ENCODE data around the gene MGAT4A. TPM values are rescaled to one million over a fixed set of nuclear protein-coding genes. Genes with fewer than 3 reads are reported as not detected.

The MGAT4A gene
- 46.8 and 48.8 TPM in 2 replicates for polyA plus RNA-seq (2013)

DNA sequence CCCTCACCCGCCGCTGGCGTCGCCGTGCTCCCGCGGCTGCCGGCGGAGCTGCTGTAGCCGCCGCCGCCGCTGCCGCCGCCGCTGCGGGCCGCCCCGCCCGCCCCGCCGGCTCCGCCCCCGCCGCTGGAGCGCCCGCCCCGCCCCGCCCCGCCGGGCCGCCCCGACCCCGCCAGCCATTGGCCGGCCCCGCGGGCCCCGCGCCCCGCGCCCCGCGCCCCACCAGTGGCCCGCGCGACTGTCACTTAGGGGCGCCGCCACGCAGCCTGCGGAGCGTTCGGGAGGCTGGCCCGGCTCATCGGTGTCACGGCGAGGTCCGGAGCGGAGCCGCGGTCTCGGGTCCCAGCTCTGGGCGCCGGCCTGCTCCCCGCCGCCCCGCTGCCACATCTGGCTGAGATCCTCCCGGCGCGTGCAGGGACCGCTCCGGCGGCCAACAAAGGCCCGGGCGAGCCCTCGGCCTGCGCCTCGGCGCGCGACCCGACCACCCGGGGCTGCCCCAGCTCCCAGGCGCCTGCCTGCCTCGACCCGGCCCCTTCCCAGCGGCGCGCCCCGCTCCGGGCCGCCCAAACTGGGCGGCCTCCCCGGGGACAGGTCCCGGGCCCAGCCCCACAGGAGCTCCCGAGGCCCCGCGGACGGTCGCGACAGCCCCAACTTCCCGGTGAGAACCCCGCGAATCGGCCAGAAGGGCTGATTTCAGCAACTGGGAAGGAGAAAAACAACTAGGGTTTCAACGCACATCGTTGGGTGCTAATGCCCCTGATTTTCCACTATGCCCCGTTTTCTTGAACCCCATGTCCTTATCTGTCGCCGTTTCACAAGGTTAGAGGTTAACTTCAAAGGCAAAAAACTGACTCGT lies at the start of gene MGAT4A:
Gene MGAT4A, minus strand, starts transcription at position 92 of the 853 bp plus-strand sequence. CDS start 4,800 bp downstream, outside the sequence.
- H2AFZ ChIP-seq (ENCODE audit: insufficient read depth, low read length, poor library complexity) = peak within 1 kb of the TSS; percentile 95
- no peak within 1 kb of the TSS for H3K4ac ChIP-seq (ENCODE audit: low read depth, low read length)
- no CpG with 5 or more reads among the region's 110 CpGs for WGBS (ENCODE audit: extremely low coverage, insufficient coverage, insufficient read length)
- H3K36me3 ChIP-seq (ENCODE audit: control insufficient read depth in 1 of 2, insufficient read depth in 2 of 2, low read length in 2 of 2) = no peaks in the 10 kb centered on the region
- no peak within 1 kb of the TSS for H3K27ac ChIP-seq (ENCODE audit: low read depth, low read length)
- peak within 1 kb of the TSS; percentile 86 for H4K8ac ChIP-seq (ENCODE audit: low read depth, low read length)
- peak within 1 kb of the TSS; percentile 73 for H2BK120ac ChIP-seq (ENCODE audit: insufficient read depth, low read length, poor library complexity)
- H3K79me2 ChIP-seq (ENCODE audit: control insufficient read depth, insufficient read depth, low read length, poor library complexity) = peaks cover 5% of the 10 kb centered on the region
- H3K4me2 ChIP-seq (ENCODE audit: low read length) = peak within 1 kb of the TSS; percentile 100
- H3K23ac ChIP-seq (ENCODE audit: low read length) = peak within 1 kb of the TSS; percentile 76
- H3K4me3 ChIP-seq (ENCODE audit: low read depth, low read length) = peak within 1 kb of the TSS; percentile 81
- peak within 1 kb of the TSS; percentile 87 for H3K14ac ChIP-seq (ENCODE audit: low read length)
- H4K12ac ChIP-seq (ENCODE audit: low read depth, low read length) = peak within 1 kb of the TSS; percentile 88
- H2AK5ac ChIP-seq (ENCODE audit: low read length) = peak within 1 kb of the TSS; percentile 31
- H3K27me3 ChIP-seq (ENCODE audit: insufficient read depth, low read length) = peaks cover 13% of the 10 kb centered on the region
- peak within 1 kb of the TSS; percentile 88 for H3K18ac ChIP-seq (ENCODE audit: low read length)
- peaks cover 6% of the 10 kb centered on the region for H3K79me1 ChIP-seq (ENCODE audit: low read length)
- H2BK12ac ChIP-seq (ENCODE audit: low read length) = peak within 1 kb of the TSS; percentile 17
- peak within 1 kb of the TSS; percentile 77 for H2BK5ac ChIP-seq (ENCODE audit: low read depth, low read length, poor library complexity)
- H3K9ac ChIP-seq (ENCODE audit: low read length) = peak within 1 kb of the TSS; percentile 71
- no peaks in the 10 kb centered on the region for H3K9me3 ChIP-seq (ENCODE audit: insufficient read depth, low read depth, low read length)
- peak in 1 of 2 donors; percentile 54 for DNase-seq
- H3K4me1 ChIP-seq (ENCODE audit: control insufficient read depth in 1 of 2, insufficient read depth in 2 of 2, low read length in 2 of 2) = no peaks in the 10 kb centered on the region
- H4K91ac ChIP-seq (ENCODE audit: low read depth, low read length) = peak within 1 kb of the TSS; percentile 78

DNA sequence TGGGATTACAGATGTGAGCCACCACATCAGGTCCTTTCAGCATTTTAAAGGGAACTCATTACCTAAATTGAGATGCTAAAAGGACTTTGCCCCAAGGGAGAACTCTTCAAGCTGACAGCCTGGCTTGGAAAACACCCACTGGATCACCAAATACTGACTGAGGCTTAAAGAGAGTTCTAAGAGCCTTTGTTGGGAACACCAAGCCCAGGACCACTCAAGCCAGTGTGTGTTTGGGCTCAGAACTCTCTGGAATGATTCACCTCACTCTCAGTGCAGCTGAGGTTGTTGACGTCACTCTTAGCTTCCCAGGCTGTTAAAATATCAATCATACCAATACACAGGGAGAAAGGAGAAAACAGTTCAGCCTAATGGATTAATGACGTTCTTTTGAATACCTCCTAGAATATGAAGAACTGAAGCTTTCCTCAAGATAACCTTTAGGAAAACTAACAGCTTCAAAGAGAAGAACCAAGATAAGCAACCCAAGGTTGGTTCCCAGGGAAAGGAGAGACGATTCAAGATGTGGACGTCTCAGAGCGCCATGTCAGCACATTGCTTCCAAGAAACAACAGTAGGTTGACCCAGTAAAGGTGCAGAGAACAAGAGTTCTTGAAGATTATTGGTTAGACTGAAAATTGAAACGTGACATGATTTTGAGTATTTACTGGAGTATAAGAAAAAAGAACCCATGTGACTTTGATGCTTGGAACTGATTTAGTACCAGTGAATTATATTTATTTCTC lies 48.0 kb upstream of the MGAT4A start:
- Histone ChIP-seq H3K27ac (ENCODE audit: low read depth, low read length) (no peak overlapping the region), H3K4ac (ENCODE audit: low read depth, low read length) (no peak overlapping the region), H2BK5ac (ENCODE audit: low read depth, low read length, poor library complexity) (no peak overlapping the region), H3K36me3 (ENCODE audit: control insufficient read depth in 1 of 2, insufficient read depth in 2 of 2, low read length in 2 of 2) (no peaks in the 10 kb centered on the region), H3K23ac (ENCODE audit: low read length) (no peak overlapping the region), H4K91ac (ENCODE audit: low read depth, low read length) (no peak overlapping the region), H3K4me3 (ENCODE audit: low read depth, low read length) (no peak overlapping the region), H3K4me1 (ENCODE audit: control insufficient read depth in 1 of 2, insufficient read depth in 2 of 2, low read length in 2 of 2) (no peaks in the 10 kb centered on the region), H2BK120ac (ENCODE audit: insufficient read depth, low read length, poor library complexity) (no peak overlapping the region), H4K12ac (ENCODE audit: low read depth, low read length) (no peak overlapping the region), H2AK5ac (ENCODE audit: low read length) (no peak overlapping the region), H3K79me1 (ENCODE audit: low read length) (no peaks in the 10 kb centered on the region), H4K8ac (ENCODE audit: low read depth, low read length) (no peak overlapping the region), H3K18ac (ENCODE audit: low read length) (no peak overlapping the region), H3K9ac (ENCODE audit: low read length) (no peak overlapping the region), H3K79me2 (ENCODE audit: control insufficient read depth, insufficient read depth, low read length, poor library complexity) (no peaks in the 10 kb centered on the region), H2AFZ (ENCODE audit: insufficient read depth, low read length, poor library complexity) (no peak overlapping the region), H3K9me3 (ENCODE audit: insufficient read depth, low read depth, low read length) (no peaks in the 10 kb centered on the region), H3K4me2 (ENCODE audit: low read length) (no peak overlapping the region), H3K14ac (ENCODE audit: low read length) (no peak overlapping the region), H3K27me3 (ENCODE audit: insufficient read depth, low read length) (no peaks in the 10 kb centered on the region), H2BK12ac (ENCODE audit: low read length) (no peak overlapping the region)
- DNase-seq = peak in 1 of 2 donors; percentile 55
- WGBS (ENCODE audit: extremely low coverage, insufficient coverage, insufficient read length) = no CpG with 5 or more reads among the region's 6 CpGs

DNA sequence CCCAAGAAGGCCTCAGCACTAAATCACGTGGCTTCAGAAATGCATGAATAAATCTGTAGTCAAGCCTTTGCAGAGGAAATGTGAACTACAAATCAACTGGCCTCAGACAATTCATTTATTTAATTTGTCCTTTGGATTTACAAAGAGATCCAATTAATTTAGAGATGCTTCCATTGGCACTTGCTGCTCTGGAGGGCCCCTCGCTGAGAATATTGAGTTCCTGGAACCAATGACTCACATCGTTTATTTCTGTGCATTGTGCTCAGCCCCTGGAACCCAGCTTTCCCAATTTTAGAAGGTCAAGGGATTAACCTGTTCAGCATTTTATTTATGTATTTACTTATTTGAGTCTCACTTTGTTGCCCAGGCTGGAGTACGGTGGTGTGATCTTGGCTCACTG lies 47.2 kb upstream of the MGAT4A start:
- Histone ChIP-seq H2BK12ac (ENCODE audit: low read length) (no peak overlapping the region), H3K23ac (ENCODE audit: low read length) (no peak overlapping the region), H4K8ac (ENCODE audit: low read depth, low read length) (no peak overlapping the region), H3K9me3 (ENCODE audit: insufficient read depth, low read depth, low read length) (peaks cover 2% of the 10 kb centered on the region), H3K14ac (ENCODE audit: low read length) (no peak overlapping the region), H3K36me3 (ENCODE audit: control insufficient read depth in 1 of 2, insufficient read depth in 2 of 2, low read length in 2 of 2) (no peaks in the 10 kb centered on the region), H3K4me2 (ENCODE audit: low read length) (no peak overlapping the region), H3K79me2 (ENCODE audit: control insufficient read depth, insufficient read depth, low read length, poor library complexity) (no peaks in the 10 kb centered on the region), H3K4ac (ENCODE audit: low read depth, low read length) (no peak overlapping the region), H3K4me3 (ENCODE audit: low read depth, low read length) (no peak overlapping the region), H2BK120ac (ENCODE audit: insufficient read depth, low read length, poor library complexity) (no peak overlapping the region), H4K12ac (ENCODE audit: low read depth, low read length) (no peak overlapping the region), H3K4me1 (ENCODE audit: control insufficient read depth in 1 of 2, insufficient read depth in 2 of 2, low read length in 2 of 2) (no peaks in the 10 kb centered on the region), H3K27me3 (ENCODE audit: insufficient read depth, low read length) (no peaks in the 10 kb centered on the region), H4K91ac (ENCODE audit: low read depth, low read length) (no peak overlapping the region), H2AFZ (ENCODE audit: insufficient read depth, low read length, poor library complexity) (no peak overlapping the region), H2BK5ac (ENCODE audit: low read depth, low read length, poor library complexity) (no peak overlapping the region), H2AK5ac (ENCODE audit: low read length) (no peak overlapping the region), H3K27ac (ENCODE audit: low read depth, low read length) (no peak overlapping the region), H3K79me1 (ENCODE audit: low read length) (no peaks in the 10 kb centered on the region), H3K18ac (ENCODE audit: low read length) (no peak overlapping the region), H3K9ac (ENCODE audit: low read length) (no peak overlapping the region)
- no peak for DNase-seq
- WGBS (ENCODE audit: extremely low coverage, insufficient coverage, insufficient read length) = no CpG with 5 or more reads among the region's 4 CpGs

DNA sequence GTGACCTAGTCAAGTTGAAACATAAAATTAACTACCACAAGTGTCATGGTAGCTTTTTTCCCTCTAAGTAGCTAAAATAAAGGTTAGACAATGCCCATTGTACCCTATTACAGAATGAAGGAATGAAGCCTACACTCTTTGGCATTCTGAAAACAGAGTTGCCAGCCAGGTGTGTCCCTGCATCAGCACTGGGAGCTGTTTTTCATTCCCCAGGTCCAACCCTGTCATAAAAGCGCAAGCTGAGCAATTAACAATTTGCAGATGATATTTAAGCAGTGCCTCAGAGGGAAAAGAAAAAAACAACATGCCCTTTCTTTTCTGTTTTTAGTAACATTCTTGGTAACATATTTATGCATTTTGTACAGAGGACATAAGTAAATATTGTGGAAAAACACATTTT lies 46.8 kb upstream of the MGAT4A start:
- no peak overlapping the region for H3K23ac ChIP-seq (ENCODE audit: low read length)
- no peak overlapping the region for H3K18ac ChIP-seq (ENCODE audit: low read length)
- no peak overlapping the region for H3K9ac ChIP-seq (ENCODE audit: low read length)
- no peak overlapping the region for H3K27ac ChIP-seq (ENCODE audit: low read depth, low read length)
- H2BK120ac ChIP-seq (ENCODE audit: insufficient read depth, low read length, poor library complexity) = no peak overlapping the region
- H4K12ac ChIP-seq (ENCODE audit: low read depth, low read length) = no peak overlapping the region
- no peak overlapping the region for H4K8ac ChIP-seq (ENCODE audit: low read depth, low read length)
- no peak overlapping the region for H3K4me3 ChIP-seq (ENCODE audit: low read depth, low read length)
- no peak overlapping the region for H2BK5ac ChIP-seq (ENCODE audit: low read depth, low read length, poor library complexity)
- peaks cover 2 to 3% of the 10 kb centered on the region in 2 experiments for H3K4me1 ChIP-seq (ENCODE audit: control insufficient read depth in 1 of 2, insufficient read depth in 2 of 2, low read length in 2 of 2)
- H3K4ac ChIP-seq (ENCODE audit: low read depth, low read length) = no peak overlapping the region
- no peak overlapping the region for H2AK5ac ChIP-seq (ENCODE audit: low read length)
- no peak for DNase-seq
- no peak overlapping the region for H2AFZ ChIP-seq (ENCODE audit: insufficient read depth, low read length, poor library complexity)
- no peak overlapping the region for H3K4me2 ChIP-seq (ENCODE audit: low read length)
- no peaks in the 10 kb centered on the region for H3K79me1 ChIP-seq (ENCODE audit: low read length)
- no peak overlapping the region for H4K91ac ChIP-seq (ENCODE audit: low read depth, low read length)
- no CpG with 5 or more reads among the region's 1 CpG for WGBS (ENCODE audit: extremely low coverage, insufficient coverage, insufficient read length)
- H2BK12ac ChIP-seq (ENCODE audit: low read length) = no peak overlapping the region
- no peaks in the 10 kb centered on the region for H3K79me2 ChIP-seq (ENCODE audit: control insufficient read depth, insufficient read depth, low read length, poor library complexity)
- H3K9me3 ChIP-seq (ENCODE audit: insufficient read depth, low read depth, low read length) = peaks cover 2% of the 10 kb centered on the region
- H3K14ac ChIP-seq (ENCODE audit: low read length) = no peak overlapping the region
- H3K36me3 ChIP-seq (ENCODE audit: control insufficient read depth in 1 of 2, insufficient read depth in 2 of 2, low read length in 2 of 2) = no peaks in the 10 kb centered on the region
- H3K27me3 ChIP-seq (ENCODE audit: insufficient read depth, low read length) = no peaks in the 10 kb centered on the region

All from trophoblast cell (in vitro differentiated cells and primary cell).